ENCODE measurements around the gene P2RY8. TPM values are rescaled to one million over a fixed set of nuclear protein-coding genes. Genes with fewer than 3 reads are reported as not detected.
"Not testable (repeated sequence)": the region's sequence is repeated elsewhere in the genome, so short reads cannot be mapped to it uniquely, and the experiment has no call there.

Gene P2RY8
- total and polyA plus RNA-seq, 8 donors, result 0.35 to 1.4 (median 0.51) TPM

DNA sequence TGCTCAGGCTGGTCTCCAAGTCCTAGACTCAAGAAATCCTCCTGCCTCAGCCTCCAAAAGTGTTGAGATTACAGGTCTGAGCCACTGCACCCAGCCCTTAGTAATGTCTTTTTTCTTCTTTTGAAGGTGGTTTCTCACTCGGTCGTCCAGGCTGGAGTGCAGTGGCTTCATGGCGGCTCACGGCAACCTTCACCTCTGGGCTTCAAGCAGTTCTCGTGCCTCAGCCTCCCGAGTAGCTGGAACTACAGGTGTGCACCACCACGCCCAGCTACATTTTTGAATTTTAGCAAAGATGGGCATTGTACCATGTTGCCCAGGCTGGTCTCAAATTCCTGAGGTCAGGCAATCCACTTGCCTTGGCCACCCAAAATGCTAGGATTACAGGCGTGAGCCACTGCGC lies 52.0 kb downstream of the P2RY8 start:
- Histone ChIP-seq H3K4me1 (no peaks in the 10 kb centered on the region), H3K27me3 (peaks cover 0 to 8% (median 0%) of the 10 kb centered on the region in 4 donors), H3K4me3 (no peak overlapping the region), H3K9me3 (no peaks in the 10 kb centered on the region), H3K36me3 (no peaks in the 10 kb centered on the region), H3K27ac (no peak overlapping the region)
- intact Hi-C loops (cut with DNase I), result no loop called here
- FAIRE-seq (no peak), DNase-seq (no peak), ATAC-seq (no peak)
- 69 to 88% methylated on average over 9 of the region's 9 CpGs for WGBS, 2 donors
- no peak for TF ChIP-seq CTCF (IDR thresholded peaks at IDR 0.05)

- no peak for FAIRE-seq
- Histone ChIP-seq H3K27me3 (peaks cover 0 to 8% (median 0%) of the 10 kb centered on the region in 4 donors), H3K9me3 (no peaks in the 10 kb centered on the region), H3K36me3 (no peaks in the 10 kb centered on the region), H3K4me1 (no peaks in the 10 kb centered on the region), H3K4me3 (no peak overlapping the region), H3K27ac (no peak overlapping the region)
- no peak for ATAC-seq
- DNase-seq, result no peak
- intact Hi-C loops (cut with DNase I), result no loop called here
- 76 to 78% methylated on average over 5 of the region's 5 CpGs for WGBS, 2 donors
- TF ChIP-seq CTCF (IDR thresholded peaks at IDR 0.05), result no peak
Measured at GRCh38 chrX:1484638-1485019, 52.4 kb downstream of the P2RY8 start.

DNA sequence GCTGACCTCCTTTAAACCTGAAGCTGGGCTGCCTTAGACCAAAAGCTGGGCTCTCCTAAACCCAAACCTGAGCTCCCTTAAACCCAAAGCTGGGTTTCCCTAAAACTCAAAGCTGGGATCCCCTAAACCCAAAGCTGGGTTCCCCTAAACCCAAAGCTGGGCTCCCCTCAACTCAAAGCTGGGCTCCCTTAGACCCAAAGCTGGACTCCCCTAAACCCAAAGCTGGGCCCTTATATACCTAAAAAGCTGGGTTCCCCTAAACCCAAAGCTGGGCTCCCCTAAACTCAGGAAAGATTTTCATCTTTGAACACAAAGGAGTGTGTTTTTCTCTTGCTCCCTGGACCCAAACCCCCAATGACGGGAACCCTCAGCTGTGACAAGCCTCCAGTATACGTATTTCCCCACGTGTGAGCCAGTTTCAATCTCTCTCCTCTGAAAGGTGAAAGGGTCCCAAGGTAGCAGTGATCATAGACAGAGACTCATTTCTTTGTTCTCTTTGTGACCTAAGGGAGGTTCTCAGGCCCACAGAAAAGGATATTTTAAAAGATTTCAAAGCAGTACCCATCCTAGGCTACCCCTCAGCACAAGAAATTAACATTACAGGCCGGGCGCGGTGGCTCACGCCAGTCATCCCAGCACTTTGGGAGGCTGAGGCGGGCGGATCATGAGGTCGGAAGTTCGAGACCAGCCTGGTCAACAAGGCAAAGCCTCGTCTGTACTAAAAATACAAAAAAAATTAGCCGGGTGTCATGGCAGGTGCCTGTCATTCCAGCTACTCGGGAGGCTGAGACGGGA lies 52.9 kb downstream of the P2RY8 start:
- Histone ChIP-seq H3K4me3 (no peak overlapping the region), H3K36me3 (no peaks in the 10 kb centered on the region), H3K27ac (no peak overlapping the region), H3K4me1 (no peaks in the 10 kb centered on the region), H3K9me3 (no peaks in the 10 kb centered on the region), H3K27me3 (peaks cover 0 to 8% (median 0%) of the 10 kb centered on the region in 4 donors)
- no peak for FAIRE-seq
- DNase-seq, result no peak
- ATAC-seq, result no peak
- WGBS, 2 donors, result 64 to 77% methylated on average over 15 of the region's 15 CpGs
- TF ChIP-seq CTCF (IDR thresholded peaks at IDR 0.05), result no peak
- intact Hi-C loops (cut with DNase I), result no loop called here

DNA sequence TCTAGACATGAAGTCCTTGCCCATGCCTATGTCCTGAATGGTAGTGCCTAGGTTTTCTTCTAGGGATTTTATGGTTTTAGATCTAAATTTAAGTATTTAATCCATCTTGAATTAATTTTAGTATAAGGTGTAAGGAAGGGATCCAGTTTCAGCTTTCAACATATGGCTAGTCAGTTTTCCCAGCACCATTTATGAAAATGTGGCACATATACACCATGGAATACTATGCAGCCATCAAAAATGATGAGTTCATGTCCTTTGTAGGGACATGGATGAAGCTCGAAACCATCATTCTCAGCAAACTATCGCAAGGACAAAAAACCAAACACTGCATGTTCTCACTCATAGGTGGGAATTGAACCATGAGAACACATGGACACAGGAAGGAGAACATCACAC lies 54.5 kb downstream of the P2RY8 start:
- DNase-seq; H3K27me3 ChIP-seq; ATAC-seq; H3K27ac ChIP-seq; intact Hi-C loops (cut with DNase I); H3K9me3 ChIP-seq; H3K4me1 ChIP-seq; FAIRE-seq; H3K4me3 ChIP-seq; H3K36me3 ChIP-seq: not testable (repeated sequence)
- 80% methylated on average over 1 of the region's 2 CpGs; no CpG with 5 or more reads in 1 of the 2 donors for WGBS, 2 donors

DNA sequence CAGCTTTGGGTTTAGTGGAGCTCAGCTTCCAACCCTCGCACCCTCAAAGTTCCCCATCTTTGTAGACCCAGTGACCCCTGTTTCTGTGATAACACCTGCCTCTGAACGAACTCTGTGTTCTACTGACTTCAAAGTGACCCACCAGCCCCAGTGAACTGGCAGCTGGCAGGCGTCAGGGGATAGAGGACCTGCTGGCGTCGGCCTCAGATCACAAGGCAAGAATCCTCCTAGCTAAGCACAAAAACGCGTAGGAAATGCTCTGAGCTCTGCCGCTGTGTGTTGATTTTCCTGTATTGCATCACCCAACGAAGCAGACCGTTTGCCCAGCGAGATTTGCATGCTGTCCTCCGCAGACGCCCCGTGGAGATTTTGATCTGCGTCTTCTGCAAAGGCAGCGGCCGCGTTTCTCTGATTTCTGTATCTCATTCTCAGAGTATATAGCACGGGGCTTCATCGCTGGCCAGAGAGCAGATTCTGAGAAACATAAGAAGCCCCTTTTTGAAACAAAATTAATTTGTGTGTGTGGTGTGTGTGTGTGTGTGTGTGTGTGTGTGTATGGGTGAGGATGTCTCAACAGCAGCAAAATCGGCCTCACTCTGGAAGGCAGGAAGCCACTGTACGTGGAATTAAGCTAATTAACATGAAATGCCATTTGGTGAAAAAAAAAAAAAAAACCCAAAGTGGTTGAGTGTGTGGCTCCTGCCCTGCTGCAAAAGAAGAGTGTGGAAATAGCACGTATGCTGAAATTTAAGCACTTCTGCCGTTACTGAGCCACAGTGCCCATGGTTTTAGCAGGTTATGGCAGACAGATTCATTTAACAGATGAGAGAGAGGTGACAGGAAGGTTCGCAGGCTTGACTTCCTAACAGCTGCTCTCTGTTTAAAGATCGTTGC lies 55.1 kb downstream of the P2RY8 start:
- H3K27ac ChIP-seq, result peak overlapping the region in 1 of 4 donors; percentile 44
- TF ChIP-seq CTCF (IDR thresholded peaks at IDR 0.05), result no peak
- no peaks in the 10 kb centered on the region for H3K36me3 ChIP-seq
- no peak overlapping the region for H3K4me3 ChIP-seq
- intact Hi-C loops (cut with DNase I), result no loop called here
- peaks cover 0 to 8% (median 0%) of the 10 kb centered on the region in 4 donors for H3K27me3 ChIP-seq
- ATAC-seq, result peak in 3 of 4 donors; percentile 71 to 92 (median 91)
- no peak for FAIRE-seq
- no peaks in the 10 kb centered on the region for H3K4me1 ChIP-seq
- no peaks in the 10 kb centered on the region for H3K9me3 ChIP-seq
- WGBS, 2 donors, result 12 to 15% methylated on average over 26 of the region's 26 CpGs
- peak in 3 of 6 donors; percentile 20 to 57 (median 43) for DNase-seq
